Stomach (tissue), 9 donors: ENCODE results near the gene ACOT8. TPM values are rescaled to one million over a fixed set of nuclear protein-coding genes. Genes with fewer than 3 reads are reported as not detected.
A peak's percentile ranks its signal among the peaks of the same experiment; 100 is the strongest.

Experiments used
- DNase-seq, 2 donors: peaks; one replicate each; pipeline versions ENCODE4 v3.0.0 to v3.0.0-alpha.2; 2013 to 2019
- H3K27ac ChIP-seq, 5 donors: fragments of 200-600 bp in 4 of 5; sonication (generic) in 4 of 5; one replicate each; pipeline ENCODE4 v1.5.1; 2013 to 2019; ENCODE audit warnings: mild to moderate bottlenecking in 1 of 5, moderate library complexity in 1 of 5
- H3K27me3 ChIP-seq, 3 donors: fragments of 200-600 bp; sonication (generic); one replicate each; pipeline ENCODE4 v1.5.1; 2017 to 2019; ENCODE audit warnings: mixed run types in 1 of 3
- H3K36me3 ChIP-seq, 4 donors: fragments of 200-600 bp; sonication (generic); 1 replicate in 3 of 4; 2 replicates in 1 of 4; pipeline ENCODE4 v1.5.1; 2016 to 2019
- H3K4me1 ChIP-seq, 4 donors: fragments of 200-600 bp; sonication (generic); one replicate each; pipeline ENCODE4 v1.5.1; 2016 to 2019
- H3K4me3 ChIP-seq, 4 donors: fragments of 200-600 bp; sonication (generic) in 3 of 4; one replicate each; pipeline ENCODE4 v1.5.1; 2016 to 2019; ENCODE audit warnings: mild to moderate bottlenecking in 1 of 4
- H3K9me3 ChIP-seq, 4 donors: fragments of 200-600 bp; sonication (generic); one replicate each; pipeline ENCODE4 v1.5.1; 2016 to 2019
- EP300 ChIP-seq: sonication (generic); formaldehyde crosslinking; IDR thresholded peaks from one replicate; pipeline ENCODE4 v1.6.1; 2017; ENCODE audit warnings: antibody characterized with exemption
- POLR2A ChIP-seq, 4 donors: fragments of 450-650 bp; IDR thresholded peaks; one replicate each; pipeline ENCODE4 v1.6.1; 2016; ENCODE audit warnings: antibody characterized with exemption in 4 of 4, control low read depth in 2 of 4, mild to moderate bottlenecking in 1 of 4, moderate library complexity in 1 of 4
- POLR2AphosphoS5 ChIP-seq, 3 donors: sonication (generic); formaldehyde crosslinking; IDR thresholded peaks; one replicate each; pipeline ENCODE4 v1.6.1; 2016; ENCODE audit warnings: antibody characterized with exemption in 3 of 3
- WGBS, 5 donors: extraction: QIAGEN DNeasy Blood & Tissue Kit in 3 of 5; methylation state at CpG; one replicate each; pipeline versions ENCODE4 v1.1.5 to v1.1.7; 2013 to 2018; 5-methylcytosine and 5-hydroxymethylcytosine counted together
- intact Hi-C: fragments of 100-400 bp; cut with DNase I; formaldehyde crosslinking; loops from one replicate; pipeline ENCODE4 v1.15.1; 2023; ENCODE audit warnings: low total_unique reads
- polyA plus RNA-seq, 3 donors: library from polyadenylated mRNA; stranded (reverse); fragments of 200-250 nt; gene quantifications; one replicate each; pipeline ENCODE4 v1.2.3, GENCODE V29; 2013
- total RNA-seq, 5 donors: library from RNA; depleted of rRNA; stranded (reverse); fragments of >200 nt; gene quantifications; one replicate each; pipeline versions ENCODE4 v1.1.0 to v1.2.3, GENCODE V29; 2014 to 2016
- TF ChIP-seq, protein P1 (sequence below), 7 experiments: fragments of 450-650 bp in 4 of 7; fragments of 200-600 bp in 3 of 7; sonication (generic) in 3 of 7; IDR thresholded peaks; one replicate each; pipeline ENCODE4 v1.5.1; 2016 to 2019; ENCODE audit warnings: antibody characterized with exemption in 7 of 7, control low read depth in 2 of 7, mild to moderate bottlenecking in 1 of 7
- donor health status: healthy with polysubstance abuse.
- donor health status: Bipolar disorder and iron deficiency.
- donor health status: healthy.

ACOT8 gene
- total and polyA plus RNA-seq, 8 donors = 26.6 to 216 (median 79.6) TPM

DNA sequence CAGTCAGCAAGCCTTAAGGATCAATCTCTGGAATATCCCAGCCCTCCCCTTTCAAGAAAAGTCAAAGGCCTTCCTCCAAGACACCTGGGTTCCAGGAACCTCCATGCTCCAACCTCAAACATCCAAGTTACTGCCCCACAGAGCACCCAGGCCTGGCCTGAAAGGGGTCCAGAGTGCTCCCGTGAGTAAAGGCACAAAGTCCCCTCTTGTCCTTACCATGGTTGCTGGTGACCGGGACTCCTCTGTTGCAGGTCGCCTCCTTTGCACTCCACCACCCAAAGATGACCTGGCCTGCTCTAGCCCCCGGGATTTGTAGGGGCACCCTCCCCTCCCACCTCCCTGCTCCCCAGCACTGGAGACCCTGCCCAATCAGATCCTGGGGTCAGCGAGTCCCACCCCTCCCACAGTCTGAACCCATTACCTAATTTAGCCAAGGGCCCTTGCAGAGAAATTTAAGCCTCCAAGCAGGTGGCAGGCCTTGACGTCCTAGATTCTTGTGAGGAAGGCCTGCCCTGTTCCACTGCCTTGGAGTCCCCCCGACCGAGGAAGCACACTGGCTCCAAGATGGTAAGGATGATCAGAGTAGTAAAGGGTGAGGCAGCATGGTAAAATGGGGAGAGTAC lies 30.1 kb downstream of the ACOT8 start, which contains the start of gene TNNC2:
TSS of gene TNNC2 (minus strand) at position 283 of the 623 bp plus-strand sequence. CDS start at position 219, 64 bp downstream.
- intact Hi-C loops = no loop called here
- Histone ChIP-seq H3K9me3 (no peaks in the 10 kb centered on the region), H3K27me3 (peaks cover 0 to 28% (median 22%) of the 10 kb centered on the region in 3 donors), H3K27ac (peak within 1 kb of the TSS in 4 of 5 donors; percentile 24 to 75 (median 52)), H3K36me3 (no peaks in the 10 kb centered on the region), H3K4me3 (no peak within 1 kb of the TSS), H3K4me1 (peaks cover 17 to 47% (median 30%) of the 10 kb centered on the region in 4 donors)
- no peak for DNase-seq
- TF ChIP-seq EP300 = no peak
- no peak for TF ChIP-seq POLR2A (IDR thresholded peaks at IDR 0.05)
- TF ChIP-seq POLR2AphosphoS5 (IDR thresholded peaks at IDR 0.05) = no peak
- TF ChIP-seq, protein P1, sequence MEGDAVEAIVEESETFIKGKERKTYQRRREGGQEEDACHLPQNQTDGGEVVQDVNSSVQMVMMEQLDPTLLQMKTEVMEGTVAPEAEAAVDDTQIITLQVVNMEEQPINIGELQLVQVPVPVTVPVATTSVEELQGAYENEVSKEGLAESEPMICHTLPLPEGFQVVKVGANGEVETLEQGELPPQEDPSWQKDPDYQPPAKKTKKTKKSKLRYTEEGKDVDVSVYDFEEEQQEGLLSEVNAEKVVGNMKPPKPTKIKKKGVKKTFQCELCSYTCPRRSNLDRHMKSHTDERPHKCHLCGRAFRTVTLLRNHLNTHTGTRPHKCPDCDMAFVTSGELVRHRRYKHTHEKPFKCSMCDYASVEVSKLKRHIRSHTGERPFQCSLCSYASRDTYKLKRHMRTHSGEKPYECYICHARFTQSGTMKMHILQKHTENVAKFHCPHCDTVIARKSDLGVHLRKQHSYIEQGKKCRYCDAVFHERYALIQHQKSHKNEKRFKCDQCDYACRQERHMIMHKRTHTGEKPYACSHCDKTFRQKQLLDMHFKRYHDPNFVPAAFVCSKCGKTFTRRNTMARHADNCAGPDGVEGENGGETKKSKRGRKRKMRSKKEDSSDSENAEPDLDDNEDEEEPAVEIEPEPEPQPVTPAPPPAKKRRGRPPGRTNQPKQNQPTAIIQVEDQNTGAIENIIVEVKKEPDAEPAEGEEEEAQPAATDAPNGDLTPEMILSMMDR (IDR thresholded peaks at IDR 0.05) = no peak
- WGBS, 5 donors = 80 to 88% (median 85%) methylated on average over 8 of the region's 8 CpGs

DNA sequence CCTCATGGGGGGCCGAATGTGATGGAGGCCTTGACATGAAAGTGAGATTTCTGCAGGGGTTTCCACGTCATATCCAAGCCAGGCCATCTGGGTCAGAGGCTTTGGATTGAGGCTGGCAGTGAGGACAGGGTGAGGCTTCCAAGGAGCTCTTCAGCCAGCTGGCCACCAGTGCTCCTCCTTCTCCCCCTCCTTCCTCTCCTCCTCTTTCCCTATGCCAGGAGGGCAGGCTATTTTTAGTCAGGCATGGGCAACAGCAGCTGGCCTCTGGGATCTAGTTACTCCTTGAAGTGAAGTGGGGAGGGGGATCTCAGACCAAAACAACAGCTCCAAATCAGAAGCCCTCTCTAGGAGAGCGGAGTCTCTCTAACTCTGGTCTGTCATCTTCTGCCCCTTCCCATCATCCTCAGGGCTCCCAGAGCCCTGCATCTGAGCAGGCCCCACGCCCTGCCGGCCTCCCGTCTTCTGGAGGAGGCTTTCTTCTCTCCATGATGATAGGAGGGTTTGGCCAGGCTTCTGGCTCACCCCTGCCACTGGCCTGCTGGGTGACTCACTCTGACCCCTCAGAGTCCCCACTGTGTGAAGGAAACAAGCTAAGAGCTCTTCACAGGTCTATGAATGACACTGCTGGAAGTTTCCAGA lies 30.7 kb downstream of the ACOT8 start:
- peaks cover 0 to 34% (median 22%) of the 10 kb centered on the region in 3 donors for H3K27me3 ChIP-seq
- H3K9me3 ChIP-seq = no peaks in the 10 kb centered on the region
- H3K4me3 ChIP-seq = no peak overlapping the region
- H3K36me3 ChIP-seq = no peaks in the 10 kb centered on the region
- DNase-seq = peak in 1 of 2 donors; percentile 46
- WGBS, 5 donors = 56 to 80% (median 68%) methylated on average over 6 of the region's 6 CpGs
- H3K4me1 ChIP-seq = peaks cover 17 to 45% (median 29%) of the 10 kb centered on the region in 4 donors
- intact Hi-C loops = no loop called here
- TF ChIP-seq POLR2AphosphoS5 (IDR thresholded peaks at IDR 0.05) = no peak
- TF ChIP-seq, protein P1 (IDR thresholded peaks at IDR 0.05) = no peak
- TF ChIP-seq POLR2A (IDR thresholded peaks at IDR 0.05) = no peak
- no peak for TF ChIP-seq EP300
- peak overlapping the region in 4 of 5 donors; percentile 24 to 75 (median 50) for H3K27ac ChIP-seq

DNA sequence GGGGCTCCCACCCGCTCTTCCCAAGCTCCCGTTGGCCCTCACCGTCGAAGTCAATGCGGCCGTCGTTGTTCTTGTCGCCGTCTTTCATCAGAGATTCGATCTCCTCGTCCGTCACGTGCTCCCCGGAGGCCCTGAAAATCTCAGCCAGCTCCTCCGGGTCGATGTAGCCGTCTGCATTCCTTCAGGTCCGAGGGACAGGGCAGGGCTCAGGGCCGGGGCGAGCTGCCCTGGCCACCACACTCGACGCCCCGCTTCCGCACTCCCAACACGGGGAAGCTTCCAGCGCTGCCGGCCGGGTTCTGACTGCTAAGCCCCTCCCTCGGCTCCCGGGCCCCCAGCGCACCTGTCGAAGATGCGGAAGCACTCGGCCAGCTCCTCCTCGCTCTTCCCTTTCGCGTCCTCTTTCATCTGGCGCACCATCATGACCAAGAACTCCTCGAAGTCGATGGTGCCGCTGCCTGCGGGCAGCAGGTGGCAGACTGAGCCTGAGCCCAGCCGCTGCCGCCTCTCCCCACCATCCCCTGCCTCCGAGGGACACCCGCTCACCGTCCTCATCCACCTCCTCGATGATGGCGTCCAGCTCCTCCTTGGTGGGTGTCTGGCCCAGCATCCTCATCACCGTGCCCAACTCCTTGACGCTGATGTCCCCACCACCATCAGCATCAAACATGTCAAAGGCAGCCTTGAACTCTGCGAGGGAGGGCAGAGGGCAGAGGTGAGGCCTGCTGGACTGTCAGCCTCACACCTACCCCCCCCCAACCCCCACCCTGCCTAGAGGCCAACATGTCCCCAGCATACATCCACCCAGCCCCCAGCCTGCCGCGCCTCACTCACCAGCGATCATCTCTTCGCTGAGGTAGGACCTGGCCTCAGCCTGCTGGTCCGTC lies 33.0 kb downstream of the ACOT8 start:
- 14 to 21% (median 17%) methylated on average over 34 to 57 of the region's 57 CpGs for WGBS, 5 donors
- TF ChIP-seq EP300 (no peak), POLR2AphosphoS5 (IDR thresholded peaks at IDR 0.05) (peak in 1 of 3 donors; percentile 29)
- TF ChIP-seq, protein P1 (IDR thresholded peaks at IDR 0.05) = peak in 4 of 7 experiments; percentile 12 to 47 (median 26)
- peak; percentile 62 to 77 for DNase-seq
- H3K36me3 ChIP-seq = no peaks in the 10 kb centered on the region
- intact Hi-C loops = no loop called here
- H3K27ac ChIP-seq = no peak overlapping the region
- H3K9me3 ChIP-seq = no peaks in the 10 kb centered on the region
- H3K4me1 ChIP-seq = peaks cover 17 to 45% (median 29%) of the 10 kb centered on the region in 4 donors
- H3K27me3 ChIP-seq = peaks cover 0 to 37% (median 22%) of the 10 kb centered on the region in 3 donors
- peak overlapping the region; percentile 23 to 39 (median 27) for H3K4me3 ChIP-seq

DNA sequence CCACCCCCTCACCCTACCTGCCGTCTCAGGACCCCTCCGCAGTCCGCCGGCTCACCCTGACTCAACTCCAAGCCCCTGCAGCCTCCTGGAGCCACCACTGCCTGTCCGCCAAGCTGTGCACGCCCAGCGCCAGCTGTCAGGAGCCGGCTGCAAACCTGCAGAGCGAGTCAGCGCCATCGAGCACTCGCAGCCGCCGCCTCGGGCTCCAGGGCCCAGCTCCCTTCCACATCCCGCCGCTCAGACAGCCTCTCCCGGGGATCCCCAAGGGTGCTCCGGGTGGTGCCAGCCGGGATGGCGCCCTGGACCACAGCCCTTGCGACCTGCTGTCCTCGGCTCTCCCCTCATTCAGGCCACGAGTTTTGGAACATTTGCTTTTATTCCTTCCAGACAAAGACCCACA lies 34.3 kb downstream of the ACOT8 start:
- Histone ChIP-seq H3K27ac (no peak overlapping the region), H3K4me3 (peak overlapping the region in 2 of 4 donors; percentile 7 to 29), H3K36me3 (no peaks in the 10 kb centered on the region), H3K27me3 (peaks cover 0 to 37% (median 22%) of the 10 kb centered on the region in 3 donors), H3K4me1 (peaks cover 17 to 48% (median 29%) of the 10 kb centered on the region in 4 donors), H3K9me3 (no peaks in the 10 kb centered on the region)
- intact Hi-C loops = no loop called here
- no peak for TF ChIP-seq POLR2AphosphoS5 (IDR thresholded peaks at IDR 0.05)
- TF ChIP-seq POLR2A (IDR thresholded peaks at IDR 0.05) = no peak
- TF ChIP-seq, protein P1 (IDR thresholded peaks at IDR 0.05) = no peak
- TF ChIP-seq EP300 = no peak
- WGBS, 5 donors = 5 to 13% (median 6%) methylated on average over 6 to 24 of the region's 24 CpGs
- DNase-seq = peak; percentile 54 to 82
